Measurements from ENCODE around the gene AUTS2.

The AUTS2 gene

DNA sequence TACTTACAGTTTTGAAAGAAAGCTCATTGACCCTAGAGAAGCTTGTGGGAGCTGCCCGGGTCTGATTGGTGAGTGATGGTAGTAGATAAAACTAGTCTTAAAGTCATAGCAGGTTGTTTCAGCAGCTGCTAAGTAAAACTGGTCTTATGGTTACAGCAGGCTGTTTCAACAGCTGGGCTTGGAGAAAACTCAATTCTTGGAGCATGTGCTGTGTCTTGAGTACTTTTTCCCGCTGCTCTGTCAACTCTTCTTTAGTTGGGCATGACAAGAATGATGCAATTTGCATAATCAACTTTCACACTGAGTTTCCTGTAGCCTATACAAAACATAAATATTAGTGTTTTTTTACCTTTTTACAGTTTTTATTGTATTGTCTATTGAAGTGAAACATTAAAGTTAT lies 707.9 kb downstream of the AUTS2 start:
- no peak overlapping the region for H3K27ac ChIP-seq (ENCODE audit: low read length)

DNA sequence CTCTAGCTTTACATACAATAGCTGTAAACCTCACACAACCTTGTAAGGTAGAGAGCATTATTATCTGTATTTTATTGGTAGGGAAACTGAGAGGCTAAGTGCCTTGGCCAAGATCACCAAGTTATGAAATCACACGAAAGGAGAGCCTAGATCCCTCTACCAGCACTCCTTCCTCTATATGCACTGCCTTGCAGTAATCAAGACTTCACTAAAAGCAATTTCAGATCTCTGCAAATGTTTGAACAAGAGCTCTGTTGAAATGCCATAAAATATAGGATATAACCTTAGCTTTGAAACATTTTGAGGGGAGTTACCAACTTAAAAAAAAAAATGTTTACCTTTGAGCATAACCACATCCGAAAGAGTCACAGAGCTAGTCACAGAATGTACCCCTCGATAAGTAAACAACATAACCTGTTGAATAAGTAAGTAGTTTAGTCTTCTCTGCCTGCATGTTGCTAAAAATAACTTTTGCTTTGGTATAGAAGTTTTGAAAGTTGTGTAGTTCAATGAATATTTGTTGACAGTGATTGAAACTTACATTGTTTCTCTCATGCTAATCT lies 709.4 kb downstream of the AUTS2 start:
- no peaks in the 10 kb centered on the region for H3K27me3 ChIP-seq (ENCODE audit: low read depth, low read length)
- no peaks in the 10 kb centered on the region for H3K4me1 ChIP-seq (ENCODE audit: control insufficient read depth in 1 of 2, insufficient read depth in 2 of 2, low read length in 2 of 2)

More for the DNA sequence above, 707.9 kb downstream of the AUTS2 start:
- Histone ChIP-seq H3K36me3 (ENCODE audit: control insufficient read depth in 1 of 2, insufficient read depth in 2 of 2, low read length in 2 of 2) (no peaks in the 10 kb centered on the region), H3K4me1 (ENCODE audit: control insufficient read depth in 1 of 2, insufficient read depth in 2 of 2, low read length in 2 of 2) (no peaks in the 10 kb centered on the region), H3K9me3 (ENCODE audit: control insufficient read depth in 1 of 2, low read length in 2 of 2) (no peaks in the 10 kb centered on the region), H3K4me3 (ENCODE audit: low read depth in 1 of 2, low read length in 2 of 2) (no peak overlapping the region), H3K27me3 (ENCODE audit: low read depth, low read length) (no peaks in the 10 kb centered on the region)

DNA sequence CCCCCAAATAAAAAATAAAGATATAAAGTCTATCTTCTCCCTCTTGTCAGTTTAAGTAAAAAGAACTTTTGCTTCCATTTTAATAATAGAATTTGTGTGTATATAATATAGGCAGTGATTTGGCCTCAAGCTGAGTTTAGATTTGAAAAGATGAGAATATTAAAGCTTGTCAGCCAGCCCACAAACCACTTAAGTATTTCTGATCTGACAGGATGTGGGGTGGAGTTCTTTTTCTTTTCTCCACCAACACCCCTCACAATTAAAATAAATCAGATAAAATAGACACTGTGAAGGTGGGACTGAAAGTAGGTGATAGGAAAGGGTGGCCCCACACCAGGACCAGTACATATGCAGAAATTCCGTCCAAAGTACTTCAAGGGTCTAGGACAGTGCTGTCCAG lies 714.1 kb downstream of the AUTS2 start:
- no peak overlapping the region for H3K27ac ChIP-seq (ENCODE audit: low read length)
- H3K9me3 ChIP-seq (ENCODE audit: control insufficient read depth in 1 of 2, low read length in 2 of 2), result no peaks in the 10 kb centered on the region
- H3K36me3 ChIP-seq (ENCODE audit: control insufficient read depth in 1 of 2, insufficient read depth in 2 of 2, low read length in 2 of 2), result no peaks in the 10 kb centered on the region
- H3K27me3 ChIP-seq (ENCODE audit: low read depth, low read length), result no peaks in the 10 kb centered on the region
- H3K4me3 ChIP-seq (ENCODE audit: low read depth in 1 of 2, low read length in 2 of 2), result no peak overlapping the region
- peaks cover 0 to 4% of the 10 kb centered on the region in 2 donors for H3K4me1 ChIP-seq (ENCODE audit: control insufficient read depth in 1 of 2, insufficient read depth in 2 of 2, low read length in 2 of 2)

More for the DNA sequence above, 709.4 kb downstream of the AUTS2 start:
- Histone ChIP-seq H3K36me3 (ENCODE audit: control insufficient read depth in 1 of 2, insufficient read depth in 2 of 2, low read length in 2 of 2) (no peaks in the 10 kb centered on the region), H3K4me3 (ENCODE audit: low read depth in 1 of 2, low read length in 2 of 2) (no peak overlapping the region), H3K27ac (ENCODE audit: low read length) (no peak overlapping the region), H3K9me3 (ENCODE audit: control insufficient read depth in 1 of 2, low read length in 2 of 2) (no peaks in the 10 kb centered on the region)

DNA sequence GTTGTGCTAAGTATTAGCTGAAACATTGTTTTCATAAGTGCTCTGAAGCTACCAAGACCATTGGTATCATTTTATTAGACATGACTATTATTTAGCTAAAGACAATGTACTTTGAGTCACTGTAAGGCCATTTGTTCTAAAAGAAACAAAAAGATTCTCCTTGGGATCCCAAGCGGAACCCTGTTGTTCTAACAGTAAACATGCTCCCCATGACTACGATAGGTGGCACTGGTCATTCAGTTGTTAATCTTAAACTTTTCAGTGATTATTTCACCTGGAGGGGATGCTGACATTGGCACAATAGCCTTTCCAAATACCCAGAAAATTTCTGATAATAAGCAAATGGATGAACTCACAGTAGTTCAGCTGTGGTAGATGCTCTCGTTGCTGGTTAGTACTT lies 715.0 kb downstream of the AUTS2 start:
- H3K36me3 ChIP-seq (ENCODE audit: control insufficient read depth in 1 of 2, insufficient read depth in 2 of 2, low read length in 2 of 2), result no peaks in the 10 kb centered on the region
- H3K4me1 ChIP-seq (ENCODE audit: control insufficient read depth in 1 of 2, insufficient read depth in 2 of 2, low read length in 2 of 2), result peaks cover 0 to 6% of the 10 kb centered on the region in 2 donors
- no peaks in the 10 kb centered on the region for H3K9me3 ChIP-seq (ENCODE audit: control insufficient read depth in 1 of 2, low read length in 2 of 2)
- H3K27me3 ChIP-seq (ENCODE audit: low read depth, low read length), result no peaks in the 10 kb centered on the region
- no peak overlapping the region for H3K4me3 ChIP-seq (ENCODE audit: low read depth in 1 of 2, low read length in 2 of 2)
- H3K27ac ChIP-seq (ENCODE audit: low read length), result no peak overlapping the region

DNA sequence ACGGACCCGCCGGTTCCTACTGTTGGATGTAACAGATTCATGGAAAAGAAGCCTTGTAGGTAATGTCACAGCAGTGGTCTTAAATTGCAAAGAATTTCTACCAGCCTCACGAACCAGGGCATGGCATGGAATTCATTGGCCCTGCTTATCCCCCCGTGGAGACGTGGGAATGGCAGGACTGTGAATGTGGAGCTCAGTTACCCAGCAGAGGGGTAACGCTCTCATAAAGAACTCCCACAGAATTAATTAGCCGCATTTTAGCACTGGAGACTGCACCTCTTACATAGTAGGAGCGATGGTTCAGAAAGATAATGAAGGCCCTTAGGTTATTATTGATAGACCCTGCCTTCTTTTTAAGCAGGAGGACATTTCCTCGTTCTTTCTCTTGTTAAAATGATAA lies 715.4 kb downstream of the AUTS2 start:
- no peak overlapping the region for H3K27ac ChIP-seq (ENCODE audit: low read length)
- no peaks in the 10 kb centered on the region for H3K27me3 ChIP-seq (ENCODE audit: low read depth, low read length)
- H3K36me3 ChIP-seq (ENCODE audit: control insufficient read depth in 1 of 2, insufficient read depth in 2 of 2, low read length in 2 of 2), result no peaks in the 10 kb centered on the region
- no peak overlapping the region for H3K4me3 ChIP-seq (ENCODE audit: low read depth in 1 of 2, low read length in 2 of 2)
- peaks cover 0 to 6% of the 10 kb centered on the region in 2 donors for H3K4me1 ChIP-seq (ENCODE audit: control insufficient read depth in 1 of 2, insufficient read depth in 2 of 2, low read length in 2 of 2)
- H3K9me3 ChIP-seq (ENCODE audit: control insufficient read depth in 1 of 2, low read length in 2 of 2), result no peaks in the 10 kb centered on the region

DNA sequence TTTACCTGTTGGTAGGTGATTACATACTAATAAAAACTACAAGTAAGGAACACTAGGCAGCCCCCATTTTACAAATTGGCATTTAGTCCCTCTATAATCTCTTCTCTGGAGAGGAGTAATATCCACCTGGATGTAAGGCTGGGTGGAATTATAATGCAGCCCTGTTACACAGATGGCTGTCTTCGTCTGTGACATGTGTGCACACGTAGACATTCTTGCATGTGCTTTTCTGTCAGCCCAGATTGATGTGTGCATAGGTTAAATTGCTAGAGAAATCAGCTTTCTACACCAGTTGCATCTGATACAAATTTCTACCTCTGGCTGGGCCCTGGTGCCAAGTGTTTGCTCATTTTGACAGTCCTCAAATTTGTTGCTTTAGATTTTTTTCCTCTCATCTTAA lies 715.9 kb downstream of the AUTS2 start:
- Histone ChIP-seq H3K27me3 (ENCODE audit: low read depth, low read length) (no peaks in the 10 kb centered on the region), H3K9me3 (ENCODE audit: control insufficient read depth in 1 of 2, low read length in 2 of 2) (no peaks in the 10 kb centered on the region)

DNA sequence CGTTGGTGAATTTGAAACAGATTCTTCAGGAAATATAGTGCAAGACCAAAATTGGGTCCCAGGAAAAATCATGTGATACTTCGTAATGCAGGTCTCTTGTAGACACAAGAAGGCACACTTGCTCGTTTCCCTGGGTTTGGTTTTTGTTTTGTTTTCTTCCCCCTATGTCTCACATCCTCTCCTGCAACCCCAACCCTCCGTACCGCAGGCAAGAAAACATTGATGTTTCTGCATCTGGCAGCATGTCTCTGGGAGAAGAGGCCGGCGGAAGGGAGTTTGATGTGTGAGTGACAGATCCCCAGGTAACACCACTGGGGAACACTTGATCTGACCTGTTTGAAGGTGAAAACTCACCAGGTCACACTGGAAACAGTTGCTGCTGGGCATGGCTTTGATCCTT lies 718.5 kb downstream of the AUTS2 start:
- H3K36me3 ChIP-seq (ENCODE audit: control insufficient read depth in 1 of 2, insufficient read depth in 2 of 2, low read length in 2 of 2), result no peaks in the 10 kb centered on the region
- H3K27me3 ChIP-seq (ENCODE audit: low read depth, low read length), result no peaks in the 10 kb centered on the region
- no peak overlapping the region for H3K4me3 ChIP-seq (ENCODE audit: low read depth in 1 of 2, low read length in 2 of 2)
- no peaks in the 10 kb centered on the region for H3K9me3 ChIP-seq (ENCODE audit: control insufficient read depth in 1 of 2, low read length in 2 of 2)
- no peak overlapping the region for H3K27ac ChIP-seq (ENCODE audit: low read length)
- peaks cover 0 to 6% of the 10 kb centered on the region in 2 donors for H3K4me1 ChIP-seq (ENCODE audit: control insufficient read depth in 1 of 2, insufficient read depth in 2 of 2, low read length in 2 of 2)

More for the DNA sequence above, 715.9 kb downstream of the AUTS2 start:
- Histone ChIP-seq H3K4me1 (ENCODE audit: control insufficient read depth in 1 of 2, insufficient read depth in 2 of 2, low read length in 2 of 2) (peaks cover 0 to 6% of the 10 kb centered on the region in 2 donors), H3K4me3 (ENCODE audit: low read depth in 1 of 2, low read length in 2 of 2) (no peak overlapping the region), H3K36me3 (ENCODE audit: control insufficient read depth in 1 of 2, insufficient read depth in 2 of 2, low read length in 2 of 2) (no peaks in the 10 kb centered on the region), H3K27ac (ENCODE audit: low read length) (no peak overlapping the region)

DNA sequence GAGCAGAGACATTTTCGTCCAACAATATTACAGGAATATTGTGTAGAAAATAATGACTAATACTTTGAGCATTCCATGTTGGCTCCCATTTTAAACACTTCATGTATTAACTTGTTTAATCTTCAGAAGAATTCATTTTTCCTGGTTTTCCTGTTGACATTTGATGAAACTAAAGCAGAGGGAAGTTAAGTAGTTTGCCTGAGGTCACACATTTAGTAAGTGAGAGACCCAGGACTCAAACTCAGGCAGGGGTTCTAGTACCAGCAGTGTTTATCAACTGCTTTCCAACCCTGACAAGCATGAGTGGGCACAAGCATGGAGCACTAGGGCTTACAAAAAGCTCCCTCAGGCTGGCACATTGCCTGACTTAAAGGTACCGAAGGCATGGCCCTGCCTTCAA lies 719.1 kb downstream of the AUTS2 start:
- no peaks in the 10 kb centered on the region for H3K27me3 ChIP-seq (ENCODE audit: low read depth, low read length)
- H3K36me3 ChIP-seq (ENCODE audit: control insufficient read depth in 1 of 2, insufficient read depth in 2 of 2, low read length in 2 of 2), result no peaks in the 10 kb centered on the region
- no peak overlapping the region for H3K4me3 ChIP-seq (ENCODE audit: low read depth in 1 of 2, low read length in 2 of 2)
- peaks cover 0 to 6% of the 10 kb centered on the region in 2 donors for H3K4me1 ChIP-seq (ENCODE audit: control insufficient read depth in 1 of 2, insufficient read depth in 2 of 2, low read length in 2 of 2)
- no peaks in the 10 kb centered on the region for H3K9me3 ChIP-seq (ENCODE audit: control insufficient read depth in 1 of 2, low read length in 2 of 2)
- no peak overlapping the region for H3K27ac ChIP-seq (ENCODE audit: low read length)

DNA sequence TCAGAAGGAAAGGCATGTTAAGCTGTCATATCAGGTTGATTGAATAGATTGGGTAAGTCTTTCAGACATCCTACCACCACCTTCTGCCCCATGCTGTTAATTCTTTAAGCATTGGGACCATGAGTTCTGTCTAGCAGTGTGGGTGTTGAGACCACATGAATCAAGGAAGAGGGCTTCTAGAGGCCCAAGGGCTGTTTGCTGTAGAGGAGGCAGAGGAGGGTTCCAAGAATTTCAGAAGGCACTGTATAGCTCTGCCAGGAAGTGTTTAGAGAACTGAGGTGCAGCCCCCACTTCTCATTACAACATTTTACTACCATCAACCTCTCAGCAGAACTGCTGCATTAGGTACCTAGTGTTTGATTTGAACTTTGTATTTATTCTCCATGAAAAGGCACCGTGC lies 720.2 kb downstream of the AUTS2 start:
- H3K36me3 ChIP-seq (ENCODE audit: control insufficient read depth in 1 of 2, insufficient read depth in 2 of 2, low read length in 2 of 2), result no peaks in the 10 kb centered on the region
- no peaks in the 10 kb centered on the region for H3K27me3 ChIP-seq (ENCODE audit: low read depth, low read length)
- H3K27ac ChIP-seq (ENCODE audit: low read length), result no peak overlapping the region
- peaks cover 0 to 6% of the 10 kb centered on the region in 2 donors for H3K4me1 ChIP-seq (ENCODE audit: control insufficient read depth in 1 of 2, insufficient read depth in 2 of 2, low read length in 2 of 2)
- H3K9me3 ChIP-seq (ENCODE audit: control insufficient read depth in 1 of 2, low read length in 2 of 2), result no peaks in the 10 kb centered on the region
- H3K4me3 ChIP-seq (ENCODE audit: low read depth in 1 of 2, low read length in 2 of 2), result no peak overlapping the region

DNA sequence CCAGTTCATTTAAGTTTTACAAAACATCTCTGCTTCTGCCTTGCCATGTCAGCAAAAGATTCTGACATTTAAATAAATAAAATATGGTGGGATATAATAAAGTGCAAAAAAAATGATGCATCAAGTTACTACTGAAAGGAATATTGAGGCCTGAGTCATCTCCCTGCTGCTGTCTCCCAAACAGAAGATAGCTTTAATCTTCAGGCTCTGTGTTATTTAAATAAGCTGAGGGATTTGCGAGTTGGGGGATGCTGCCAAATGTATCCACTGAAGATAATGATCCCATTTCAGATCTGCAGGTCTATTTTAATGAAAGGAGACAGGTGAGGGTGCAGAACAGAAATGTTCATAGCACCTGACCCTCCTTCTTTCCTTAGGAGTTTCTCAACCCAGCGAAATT lies 720.8 kb downstream of the AUTS2 start:
- no peaks in the 10 kb centered on the region for H3K27me3 ChIP-seq (ENCODE audit: low read depth, low read length)
- no peak overlapping the region for H3K27ac ChIP-seq (ENCODE audit: low read length)
- peaks cover 0 to 6% of the 10 kb centered on the region in 2 donors for H3K4me1 ChIP-seq (ENCODE audit: control insufficient read depth in 1 of 2, insufficient read depth in 2 of 2, low read length in 2 of 2)
- H3K9me3 ChIP-seq (ENCODE audit: control insufficient read depth in 1 of 2, low read length in 2 of 2), result no peaks in the 10 kb centered on the region
- H3K4me3 ChIP-seq (ENCODE audit: low read depth in 1 of 2, low read length in 2 of 2), result no peak overlapping the region
- no peaks in the 10 kb centered on the region for H3K36me3 ChIP-seq (ENCODE audit: control insufficient read depth in 1 of 2, insufficient read depth in 2 of 2, low read length in 2 of 2)

DNA sequence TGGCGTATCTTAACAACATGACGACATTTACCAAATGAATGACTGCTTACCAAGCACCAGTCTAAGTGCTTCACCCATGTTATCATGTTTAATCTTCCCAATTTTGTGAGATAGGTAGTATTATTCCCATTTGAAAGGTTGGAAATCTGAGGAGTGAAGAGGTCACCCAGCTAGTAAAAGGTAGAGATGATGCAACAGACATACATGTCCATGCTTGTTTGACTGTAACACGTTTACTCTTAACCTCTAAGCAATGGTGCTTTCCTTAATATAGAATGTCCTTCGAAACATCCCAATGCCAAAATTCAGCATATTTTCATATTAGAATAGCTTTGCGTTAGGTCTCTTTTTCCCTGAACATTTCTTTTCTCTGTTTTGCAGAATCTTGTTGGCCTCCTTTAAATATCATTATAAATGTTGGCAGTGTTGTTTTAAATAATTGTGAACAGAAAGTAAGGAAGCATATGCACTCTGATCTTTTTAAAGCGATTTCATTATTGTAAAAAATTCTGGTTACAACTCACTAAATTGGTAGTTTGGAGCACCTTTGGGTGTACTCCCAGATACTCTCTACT lies 722.8 kb downstream of the AUTS2 start:
- no peaks in the 10 kb centered on the region for H3K36me3 ChIP-seq (ENCODE audit: control insufficient read depth in 1 of 2, insufficient read depth in 2 of 2, low read length in 2 of 2)
- H3K4me3 ChIP-seq (ENCODE audit: low read depth in 1 of 2, low read length in 2 of 2), result no peak overlapping the region
- no peak overlapping the region for H3K27ac ChIP-seq (ENCODE audit: low read length)
- no peaks in the 10 kb centered on the region for H3K27me3 ChIP-seq (ENCODE audit: low read depth, low read length)
- peaks cover 0 to 6% of the 10 kb centered on the region in 2 donors for H3K4me1 ChIP-seq (ENCODE audit: control insufficient read depth in 1 of 2, insufficient read depth in 2 of 2, low read length in 2 of 2)
- no peaks in the 10 kb centered on the region for H3K9me3 ChIP-seq (ENCODE audit: control insufficient read depth in 1 of 2, low read length in 2 of 2)

DNA sequence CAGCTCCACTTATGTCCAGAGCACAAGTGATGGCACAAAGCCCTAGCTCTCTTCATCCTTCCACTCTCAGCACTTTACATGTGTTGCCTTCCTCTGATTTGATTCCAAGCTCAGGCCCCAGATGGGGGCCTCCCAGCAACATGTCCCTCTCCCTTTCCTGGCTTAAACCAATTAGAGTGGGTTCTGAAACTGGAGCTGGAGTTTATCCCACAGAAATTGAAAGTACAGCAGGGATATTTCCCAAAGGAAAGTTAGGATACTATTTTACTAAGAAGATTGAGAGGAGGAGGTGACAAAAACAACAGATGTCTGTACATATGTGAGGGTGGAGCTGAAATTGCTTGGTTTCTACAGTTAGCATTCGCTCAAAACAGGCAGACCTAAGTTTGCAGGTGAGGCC lies 724.6 kb downstream of the AUTS2 start:
- H3K27ac ChIP-seq (ENCODE audit: low read length), result no peak overlapping the region
- no peaks in the 10 kb centered on the region for H3K27me3 ChIP-seq (ENCODE audit: low read depth, low read length)
- H3K36me3 ChIP-seq (ENCODE audit: control insufficient read depth in 1 of 2, insufficient read depth in 2 of 2, low read length in 2 of 2), result no peaks in the 10 kb centered on the region
- H3K4me1 ChIP-seq (ENCODE audit: control insufficient read depth in 1 of 2, insufficient read depth in 2 of 2, low read length in 2 of 2), result no peaks in the 10 kb centered on the region
- H3K4me3 ChIP-seq (ENCODE audit: low read depth in 1 of 2, low read length in 2 of 2), result no peak overlapping the region
- H3K9me3 ChIP-seq (ENCODE audit: control insufficient read depth in 1 of 2, low read length in 2 of 2), result no peaks in the 10 kb centered on the region

Measured in muscle layer of duodenum (tissue), 2 donors.